Right atrium auricular region (tissue), 2 donors: ENCODE data around the gene LDB2. TPM values are rescaled to one million over a fixed set of nuclear protein-coding genes. Genes with fewer than 3 reads are reported as not detected.

Source experiments
- DNase-seq: peaks from one replicate; pipeline ENCODE4 v3.0.0-alpha.2; 2019; ENCODE audit warnings: low spot score
- H3K27ac ChIP-seq, 2 donors: fragments of 200-600 bp; sonication (generic); 1 replicate in 1 of 2; 2 replicates in 1 of 2; pipeline ENCODE4 v1.5.1; 2016 to 2019
- H3K27me3 ChIP-seq, 2 donors: fragments of 200-600 bp; sonication (generic); one replicate each; pipeline versions ENCODE4 v1.5.1 to v1.6.0; 2017 to 2019
- H3K36me3 ChIP-seq: fragments of 200-600 bp; sonication (generic); one replicate; pipeline ENCODE4 v1.5.1; 2016
- H3K4me1 ChIP-seq, 2 donors: fragments of 200-600 bp; sonication (generic); one replicate each; pipeline versions ENCODE4 v1.5.1 to v1.6.0; 2017 to 2019
- H3K4me3 ChIP-seq, 2 donors: fragments of 200-600 bp; sonication (generic); 1 replicate in 1 of 2; 2 replicates in 1 of 2; pipeline ENCODE4 v1.5.1; 2017 to 2019; ENCODE audit warnings: mild to moderate bottlenecking in 1 of 2, moderate library complexity in 1 of 2
- H3K9me3 ChIP-seq, 2 donors: fragments of 200-600 bp; sonication (generic); one replicate each; pipeline ENCODE4 v1.5.1; 2019
- CTCF ChIP-seq, 2 donors: fragments of 200-600 bp; sonication (generic); IDR thresholded peaks; one replicate each; pipeline ENCODE4 v1.5.1; 2019; ENCODE audit warnings: antibody characterized with exemption in 2 of 2
- total RNA-seq, 2 donors: library from RNA; depleted of rRNA; stranded (reverse); fragments of >200 nt; gene quantifications; one replicate each; pipeline ENCODE4 v1.1.0, GENCODE V29; 2016

The LDB2 gene
- total RNA-seq, 2 donors from 2014 or later = 35.2 to 64.4 TPM

- H3K27me3 ChIP-seq = no peaks in the 10 kb centered on the region
- DNase-seq = no peak
- no peaks in the 10 kb centered on the region for H3K9me3 ChIP-seq
- no peaks in the 10 kb centered on the region for H3K4me1 ChIP-seq
- no peak overlapping the region for H3K27ac ChIP-seq
- no peaks in the 10 kb centered on the region for H3K36me3 ChIP-seq
- TF ChIP-seq CTCF (IDR thresholded peaks at IDR 0.05) = no peak
- no peak overlapping the region for H3K4me3 ChIP-seq
Observed at GRCh38 chr4:16837475-16837874, 61.0 kb downstream of the LDB2 start.

GRCh38 chr4:16836324-16836723, 62.1 kb downstream of the LDB2 start:
- no peaks in the 10 kb centered on the region for H3K9me3 ChIP-seq
- no peaks in the 10 kb centered on the region for H3K4me1 ChIP-seq
- no peaks in the 10 kb centered on the region for H3K36me3 ChIP-seq
- no peak for DNase-seq
- H3K27me3 ChIP-seq = no peaks in the 10 kb centered on the region
- H3K27ac ChIP-seq = no peak overlapping the region
- no peak for TF ChIP-seq CTCF (IDR thresholded peaks at IDR 0.05)
- no peak overlapping the region for H3K4me3 ChIP-seq

GRCh38 chr4:16835597-16836247, 62.7 kb downstream of the LDB2 start:
- H3K4me3 ChIP-seq = no peak overlapping the region
- H3K27ac ChIP-seq = no peak overlapping the region
- H3K4me1 ChIP-seq = no peaks in the 10 kb centered on the region
- no peaks in the 10 kb centered on the region for H3K36me3 ChIP-seq
- no peak for TF ChIP-seq CTCF (IDR thresholded peaks at IDR 0.05)
- no peaks in the 10 kb centered on the region for H3K9me3 ChIP-seq
- DNase-seq = no peak
- H3K27me3 ChIP-seq = no peaks in the 10 kb centered on the region

GRCh38 chr4:16834814-16835213, 63.6 kb downstream of the LDB2 start:
- H3K4me1 ChIP-seq = no peaks in the 10 kb centered on the region
- no peak overlapping the region for H3K4me3 ChIP-seq
- DNase-seq = no peak
- H3K27me3 ChIP-seq = no peaks in the 10 kb centered on the region
- no peaks in the 10 kb centered on the region for H3K36me3 ChIP-seq
- H3K9me3 ChIP-seq = no peaks in the 10 kb centered on the region
- no peak overlapping the region for H3K27ac ChIP-seq
- TF ChIP-seq CTCF (IDR thresholded peaks at IDR 0.05) = no peak

- Histone ChIP-seq H3K36me3 (no peaks in the 10 kb centered on the region), H3K27me3 (no peaks in the 10 kb centered on the region), H3K9me3 (no peaks in the 10 kb centered on the region), H3K4me1 (no peaks in the 10 kb centered on the region), H3K27ac (no peak overlapping the region), H3K4me3 (no peak overlapping the region)
- TF ChIP-seq CTCF (IDR thresholded peaks at IDR 0.05) = no peak
- DNase-seq = no peak
Observed at GRCh38 chr4:16833722-16834121, 64.7 kb downstream of the LDB2 start.

GRCh38 chr4:16830081-16830480, 68.4 kb downstream of the LDB2 start:
- DNase-seq = no peak
- no peaks in the 10 kb centered on the region for H3K36me3 ChIP-seq
- H3K4me1 ChIP-seq = no peaks in the 10 kb centered on the region
- no peak overlapping the region for H3K4me3 ChIP-seq
- no peak for TF ChIP-seq CTCF (IDR thresholded peaks at IDR 0.05)
- no peaks in the 10 kb centered on the region for H3K27me3 ChIP-seq
- no peaks in the 10 kb centered on the region for H3K9me3 ChIP-seq
- H3K27ac ChIP-seq = no peak overlapping the region
